Measurements from ENCODE around the gene CACYBP. TPM values are rescaled to one million over a fixed set of nuclear protein-coding genes. Genes with fewer than 3 reads are reported as not detected.

The CACYBP gene
- total RNA-seq, 1 donor from 2014 or later, result 156 TPM

DNA sequence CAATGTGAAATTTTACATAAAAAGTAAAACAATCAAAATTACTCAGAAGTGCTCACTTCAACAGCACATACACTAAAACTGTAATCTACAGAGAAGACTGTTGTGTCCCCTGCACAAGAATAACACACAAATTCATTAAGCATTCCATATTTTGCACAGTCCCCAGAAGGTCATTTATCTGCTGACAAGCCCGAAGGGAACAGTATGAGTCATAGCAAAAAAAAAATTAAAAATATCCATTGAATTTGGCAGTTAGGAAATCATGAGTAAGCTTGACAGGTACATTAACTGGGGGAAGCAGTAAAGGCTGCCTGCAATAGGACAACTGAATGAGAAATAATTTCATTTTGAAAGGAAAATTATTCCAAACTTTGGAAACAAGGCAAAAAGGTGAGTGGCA is 3.3 kb upstream of the CACYBP start:
- TF ChIP-seq, protein P1, sequence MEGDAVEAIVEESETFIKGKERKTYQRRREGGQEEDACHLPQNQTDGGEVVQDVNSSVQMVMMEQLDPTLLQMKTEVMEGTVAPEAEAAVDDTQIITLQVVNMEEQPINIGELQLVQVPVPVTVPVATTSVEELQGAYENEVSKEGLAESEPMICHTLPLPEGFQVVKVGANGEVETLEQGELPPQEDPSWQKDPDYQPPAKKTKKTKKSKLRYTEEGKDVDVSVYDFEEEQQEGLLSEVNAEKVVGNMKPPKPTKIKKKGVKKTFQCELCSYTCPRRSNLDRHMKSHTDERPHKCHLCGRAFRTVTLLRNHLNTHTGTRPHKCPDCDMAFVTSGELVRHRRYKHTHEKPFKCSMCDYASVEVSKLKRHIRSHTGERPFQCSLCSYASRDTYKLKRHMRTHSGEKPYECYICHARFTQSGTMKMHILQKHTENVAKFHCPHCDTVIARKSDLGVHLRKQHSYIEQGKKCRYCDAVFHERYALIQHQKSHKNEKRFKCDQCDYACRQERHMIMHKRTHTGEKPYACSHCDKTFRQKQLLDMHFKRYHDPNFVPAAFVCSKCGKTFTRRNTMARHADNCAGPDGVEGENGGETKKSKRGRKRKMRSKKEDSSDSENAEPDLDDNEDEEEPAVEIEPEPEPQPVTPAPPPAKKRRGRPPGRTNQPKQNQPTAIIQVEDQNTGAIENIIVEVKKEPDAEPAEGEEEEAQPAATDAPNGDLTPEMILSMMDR (conservative IDR thresholded peaks at IDR 0.05; ENCODE audit: low read depth, low read length), result no peak

DNA sequence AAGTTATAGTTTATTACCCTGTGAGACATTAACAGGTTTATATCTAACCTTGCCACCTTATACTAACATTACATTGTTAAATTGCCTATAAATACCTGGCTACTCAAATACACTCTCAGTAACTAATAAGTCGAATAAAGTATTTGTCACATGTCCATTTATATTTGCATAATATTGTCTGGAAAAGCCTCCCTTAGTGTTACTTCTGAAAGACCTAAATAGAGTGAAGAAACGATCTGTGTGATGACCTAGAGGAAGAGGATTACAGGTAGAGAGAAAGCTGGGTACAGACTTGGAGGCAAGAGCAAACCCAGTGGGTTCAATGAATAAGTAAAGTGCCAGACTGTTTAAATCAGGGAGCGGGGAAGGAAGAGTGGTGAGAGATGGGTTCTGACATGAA is 2.7 kb upstream of the CACYBP start:
- H3K4me3 ChIP-seq (ENCODE audit: low read depth, low read length), result no peak overlapping the region
- DNase-seq (ENCODE audit: low read depth), result no peak
- TF ChIP-seq, protein P1 (conservative IDR thresholded peaks at IDR 0.05; ENCODE audit: low read depth, low read length), result no peak

More for the DNA sequence above, 3.3 kb upstream of the CACYBP start:
- no peak overlapping the region for H3K4me3 ChIP-seq (ENCODE audit: low read depth, low read length)
- DNase-seq (ENCODE audit: low read depth), result no peak

DNA sequence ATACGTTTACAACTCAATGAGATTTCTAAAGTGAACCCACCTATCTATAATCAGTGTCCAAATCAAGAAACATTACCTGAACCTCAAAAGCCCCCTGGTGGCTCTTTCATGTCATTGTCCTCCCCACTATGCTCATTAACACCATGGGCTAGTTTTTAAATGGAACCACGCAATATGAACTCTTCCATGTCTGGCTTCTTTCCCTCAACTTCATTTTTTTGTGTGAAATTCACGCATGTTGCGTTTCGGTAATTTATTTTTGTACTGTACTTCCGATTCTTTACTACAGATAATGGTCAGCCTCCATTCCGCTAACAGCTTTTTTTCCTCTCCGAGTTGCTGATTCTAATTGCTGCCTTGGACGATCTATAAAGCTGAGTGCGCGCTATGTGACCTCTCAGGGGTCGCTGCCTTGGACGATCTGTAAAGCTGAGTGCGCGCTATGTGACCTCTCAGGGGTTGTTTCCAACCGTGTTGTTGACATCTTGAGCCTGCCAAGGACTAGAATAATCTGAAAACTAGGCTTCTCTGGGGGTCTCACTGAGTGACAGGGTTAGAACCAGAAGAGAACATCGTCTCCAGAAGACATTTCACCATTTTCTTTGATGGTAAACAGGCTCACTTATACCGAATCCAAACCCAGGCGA is 1.1 kb upstream of the CACYBP start:
- peak overlapping the region; percentile 60 for H3K4me3 ChIP-seq (ENCODE audit: low read depth, low read length)
- TF ChIP-seq, protein P1 (conservative IDR thresholded peaks at IDR 0.05; ENCODE audit: low read depth, low read length), result peak; percentile 81
- no peak for DNase-seq (ENCODE audit: low read depth)

DNA sequence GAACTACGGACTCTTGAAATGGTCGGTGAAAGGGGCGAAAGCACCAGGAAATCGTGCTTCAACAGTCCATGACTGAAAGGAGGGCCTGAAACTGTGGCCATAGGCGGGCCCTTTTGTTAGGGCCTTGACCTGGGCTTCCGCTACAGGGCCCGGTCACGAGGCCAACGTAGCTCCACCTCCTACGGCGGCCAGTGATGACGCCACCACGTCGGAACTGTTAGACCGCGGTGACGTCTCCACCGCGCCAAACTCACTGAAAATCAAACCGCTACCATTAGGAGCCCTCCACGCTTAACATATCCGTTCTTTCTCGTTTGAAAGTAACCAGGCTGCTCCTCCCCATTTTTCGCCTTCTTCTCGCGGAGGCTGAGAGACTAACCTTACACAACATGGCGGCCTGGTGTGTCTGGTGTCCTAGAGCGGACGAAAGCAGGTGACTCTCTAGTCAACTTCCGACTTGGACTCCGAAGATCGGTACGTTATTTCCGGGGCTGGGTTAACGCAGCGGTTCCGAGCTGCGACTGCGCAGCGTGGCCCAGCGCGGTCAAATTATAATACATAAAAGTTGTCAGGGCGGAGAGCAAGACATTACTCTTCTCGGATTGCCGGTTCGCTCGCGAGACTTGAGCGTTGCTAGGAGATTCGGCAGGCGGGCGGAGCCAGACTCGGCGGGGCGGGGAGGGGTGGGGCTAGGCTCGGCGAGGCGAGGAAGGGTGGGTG is 371 bp upstream of the CACYBP start:
- DNase-seq (ENCODE audit: low read depth), result peak; percentile 97
- TF ChIP-seq, protein P1 (conservative IDR thresholded peaks at IDR 0.05; ENCODE audit: low read depth, low read length), result no peak
- H3K4me3 ChIP-seq (ENCODE audit: low read depth, low read length), result peak overlapping the region; percentile 72

DNA sequence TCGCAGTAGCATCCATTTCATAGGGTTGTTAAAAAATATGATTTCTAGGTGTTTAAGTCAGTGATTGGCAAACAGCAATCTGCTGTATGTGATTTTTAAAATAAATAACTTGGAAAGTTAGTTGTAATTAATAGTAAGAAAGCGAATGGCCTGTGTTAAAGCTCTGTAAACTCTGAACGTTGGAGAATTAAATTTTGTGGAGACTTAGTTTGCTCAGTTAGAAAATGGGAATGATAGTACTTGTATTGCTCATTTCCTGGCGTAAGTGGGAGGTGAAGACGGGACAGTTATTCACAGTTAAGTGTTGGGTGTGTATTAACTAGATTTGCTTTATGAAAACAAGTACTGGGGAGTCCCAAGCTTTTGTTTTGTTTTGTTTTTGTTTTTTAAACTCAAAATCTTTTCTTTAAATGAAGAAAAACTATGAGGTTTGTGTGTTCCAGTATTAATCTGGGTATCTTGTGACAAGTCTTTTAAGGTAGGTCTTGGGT is 995 bp downstream of the CACYBP start:
- DNase-seq (ENCODE audit: low read depth), result no peak
- TF ChIP-seq, protein P1 (conservative IDR thresholded peaks at IDR 0.05; ENCODE audit: low read depth, low read length), result no peak
- peak overlapping the region; percentile 72 for H3K4me3 ChIP-seq (ENCODE audit: low read depth, low read length)

DNA sequence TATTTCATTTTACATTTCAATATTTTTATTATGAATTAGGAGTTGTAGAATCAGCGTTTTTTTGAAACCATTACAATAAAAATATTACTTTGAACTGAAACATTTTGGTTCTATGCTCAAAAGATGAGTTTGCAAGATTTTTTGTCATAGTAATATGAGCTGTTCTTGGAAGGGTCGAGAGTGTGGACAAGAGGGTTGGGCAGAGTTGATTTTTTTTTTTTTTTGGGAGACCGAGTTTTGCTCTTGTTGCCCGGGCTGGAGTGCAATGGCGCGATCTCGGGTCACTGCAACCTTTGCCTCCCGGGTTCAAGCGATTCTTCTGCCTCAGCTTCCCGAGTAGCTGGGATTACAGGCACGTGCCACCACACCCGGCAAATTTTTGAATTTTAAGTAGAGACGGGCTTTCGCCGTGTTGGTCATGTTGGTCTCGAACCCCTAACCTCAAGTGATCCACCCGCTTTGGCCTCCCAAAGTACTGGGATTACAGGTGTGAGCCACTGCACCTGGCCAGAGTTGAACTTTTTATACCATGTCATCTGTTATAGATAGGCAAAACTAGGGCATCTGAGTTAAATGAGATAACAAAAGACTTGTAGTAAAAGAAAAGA is 3.3 kb downstream of the CACYBP start:
- TF ChIP-seq, protein P1 (conservative IDR thresholded peaks at IDR 0.05; ENCODE audit: low read depth, low read length), result no peak
- no peak for DNase-seq (ENCODE audit: low read depth)
- H3K4me3 ChIP-seq (ENCODE audit: low read depth, low read length), result no peak overlapping the region

Data from epithelial cell of proximal tubule (primary cell).